Effector memory CD4-positive, alpha-beta T cell (primary cell): Measurements from ENCODE around the gene RIPK3.
A peak's percentile ranks its signal among the peaks of the same experiment; 100 is the strongest.

Experiments used
- DNase-seq, 3 donors: peaks; one replicate each; pipeline ENCODE4 v3.0.0-alpha.2; 2020
- H3K27ac ChIP-seq: 2 replicates; pipeline ENCODE4 v1.7.0; 2013; ENCODE audit warnings: mild to moderate bottlenecking, low read length, moderate library complexity; ENCODE audit not compliant: insufficient read depth, poor library complexity, severe bottlenecking
- H3K27me3 ChIP-seq: replicated peaks from 2 replicates; pipeline ENCODE4 v1.7.0; 2013; ENCODE audit warnings: mild to moderate bottlenecking, low read length; ENCODE audit not compliant: insufficient read depth, control insufficient read depth, poor library complexity, severe bottlenecking
- H3K36me3 ChIP-seq: 2 replicates; pipeline ENCODE4 v1.7.0; 2013; ENCODE audit warnings: mild to moderate bottlenecking, low read length, moderate library complexity; ENCODE audit not compliant: control insufficient read depth, insufficient read depth
- H3K4me1 ChIP-seq: 2 replicates; pipeline ENCODE4 v1.7.0; 2013; ENCODE audit warnings: low read length, mild to moderate bottlenecking; ENCODE audit not compliant: control insufficient read depth, insufficient read depth, poor library complexity, severe bottlenecking
- H3K4me3 ChIP-seq: 2 replicates; pipeline ENCODE4 v1.7.0; 2013; ENCODE audit warnings: low read length, low read depth, mild to moderate bottlenecking; ENCODE audit not compliant: insufficient read depth, poor library complexity, severe bottlenecking
- H3K9me3 ChIP-seq: 2 replicates; pipeline ENCODE4 v1.7.0; 2013; ENCODE audit warnings: mild to moderate bottlenecking, low read length, moderate library complexity; ENCODE audit not compliant: control insufficient read depth

Gene RIPK3

DNA sequence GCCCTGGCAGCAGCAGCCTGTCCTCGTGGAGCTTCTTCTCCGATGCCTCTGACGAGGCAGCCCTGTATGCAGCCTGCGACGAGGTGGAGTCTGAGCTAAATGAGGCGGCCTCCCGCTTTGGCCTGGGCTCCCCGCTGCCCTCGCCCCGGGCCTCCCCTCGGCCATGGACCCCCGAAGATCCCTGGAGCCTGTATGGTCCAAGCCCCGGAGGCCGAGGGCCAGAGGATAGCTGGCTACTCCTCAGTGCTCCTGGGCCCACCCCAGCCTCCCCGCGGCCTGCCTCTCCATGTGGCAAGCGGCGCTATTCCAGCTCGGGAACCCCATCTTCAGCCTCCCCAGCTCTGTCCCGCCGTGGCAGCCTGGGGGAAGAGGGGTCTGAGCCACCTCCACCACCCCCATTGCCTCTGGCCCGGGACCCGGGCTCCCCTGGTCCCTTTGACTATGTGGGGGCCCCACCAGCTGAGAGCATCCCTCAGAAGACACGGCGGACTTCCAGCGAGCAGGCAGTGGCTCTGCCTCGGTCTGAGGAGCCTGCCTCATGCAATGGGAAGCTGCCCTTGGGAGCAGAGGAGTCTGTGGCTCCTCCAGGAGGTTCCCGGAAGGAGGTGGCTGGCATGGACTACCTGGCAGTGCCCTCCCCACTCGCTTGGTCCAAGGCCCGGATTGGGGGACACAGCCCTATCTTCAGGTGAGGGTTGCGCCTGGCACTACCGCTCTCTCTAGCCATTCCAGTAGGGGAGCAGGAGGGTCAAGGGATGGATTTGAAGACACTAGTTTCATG lies 30.3 kb upstream of the RIPK3 start:
- no peaks in the 10 kb centered on the region for H3K9me3 ChIP-seq
- H3K4me3 ChIP-seq: no peak overlapping the region
- peaks cover 34% of the 10 kb centered on the region for H3K27me3 ChIP-seq
- peaks cover 36% of the 10 kb centered on the region for H3K4me1 ChIP-seq
- H3K27ac ChIP-seq: no peak overlapping the region
- no peaks in the 10 kb centered on the region for H3K36me3 ChIP-seq
- DNase-seq: no peak

DNA sequence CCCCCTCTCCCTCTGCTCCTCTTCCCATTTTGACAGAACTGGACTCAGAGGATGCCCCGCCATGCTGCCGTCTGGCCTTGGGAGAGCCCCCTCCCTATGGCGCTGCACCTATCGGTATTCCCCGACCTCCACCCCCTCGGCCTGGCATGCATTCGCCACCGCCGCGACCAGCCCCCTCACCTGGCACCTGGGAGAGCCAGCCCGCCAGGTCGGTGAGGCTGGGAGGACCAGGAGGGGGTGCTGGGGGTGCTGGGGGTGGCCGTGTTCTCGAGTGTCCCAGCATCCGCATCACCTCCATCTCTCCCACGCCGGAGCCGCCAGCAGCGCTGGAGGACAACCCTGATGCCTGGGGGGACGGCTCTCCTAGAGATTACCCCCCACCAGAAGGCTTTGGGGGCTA lies 29.7 kb upstream of the RIPK3 start:
- H3K9me3 ChIP-seq: no peaks in the 10 kb centered on the region
- no peak for DNase-seq
- no peak overlapping the region for H3K4me3 ChIP-seq
- H3K36me3 ChIP-seq: no peaks in the 10 kb centered on the region
- peaks cover 34% of the 10 kb centered on the region for H3K27me3 ChIP-seq
- H3K27ac ChIP-seq: no peak overlapping the region
- H3K4me1 ChIP-seq: peaks cover 36% of the 10 kb centered on the region

DNA sequence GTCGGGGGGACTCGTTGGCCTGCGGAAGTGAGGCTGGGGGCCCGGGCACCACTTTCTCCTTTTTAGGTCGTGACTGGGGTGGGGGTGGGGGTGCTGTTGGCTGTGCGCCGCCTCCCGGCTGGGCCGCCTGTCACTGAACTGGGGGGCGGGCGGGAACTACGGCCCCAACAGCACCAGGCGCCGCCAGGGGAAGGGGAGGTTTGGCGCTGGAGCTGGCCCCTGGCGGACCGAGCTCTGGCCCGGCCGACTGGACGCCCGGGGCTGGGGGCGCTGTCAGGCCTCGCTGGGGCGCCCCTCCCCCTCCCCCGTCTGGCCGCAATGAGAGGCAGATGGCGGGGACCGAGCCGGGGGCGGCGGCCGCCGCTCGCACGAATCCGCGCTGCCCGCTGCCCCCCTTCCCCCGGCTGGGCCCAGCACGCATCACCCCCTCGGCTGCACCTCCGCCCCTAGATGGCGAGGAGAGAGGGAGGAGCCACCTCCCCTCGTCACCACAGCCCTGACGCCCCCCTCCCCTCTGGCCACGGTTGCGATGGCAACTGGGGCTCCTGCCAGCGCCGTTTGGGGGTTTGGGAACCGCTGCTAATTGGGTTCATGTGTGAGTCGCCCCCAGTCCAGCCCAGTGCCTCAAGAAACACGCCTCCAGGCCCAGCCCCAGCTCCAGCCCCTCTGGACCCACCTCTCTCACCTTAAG lies 28.9 kb upstream of the RIPK3 start:
- Histone ChIP-seq H3K4me1 (peaks cover 36% of the 10 kb centered on the region), H3K9me3 (no peaks in the 10 kb centered on the region), H3K4me3 (peak overlapping the region; percentile 11), H3K36me3 (no peaks in the 10 kb centered on the region), H3K27me3 (peaks cover 40% of the 10 kb centered on the region), H3K27ac (no peak overlapping the region)
- DNase-seq: no peak

DNA sequence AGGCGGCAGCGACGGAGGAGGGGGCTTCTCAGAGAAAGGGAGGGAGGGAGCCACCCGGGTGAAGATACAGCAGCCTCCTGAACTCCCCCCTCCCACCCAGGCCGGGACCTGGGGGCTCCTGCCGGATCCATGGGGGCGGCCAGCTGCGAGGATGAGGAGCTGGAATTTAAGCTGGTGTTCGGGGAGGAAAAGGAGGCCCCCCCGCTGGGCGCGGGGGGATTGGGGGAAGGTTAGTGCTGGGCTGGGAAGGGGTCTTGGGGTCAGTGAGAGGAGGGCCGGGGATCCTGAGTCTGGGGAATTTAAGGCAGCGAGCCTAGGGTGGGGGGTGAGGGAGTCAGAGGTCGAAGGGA lies 28.4 kb upstream of the RIPK3 start:
- Histone ChIP-seq H3K27ac (no peak overlapping the region), H3K4me1 (peaks cover 36% of the 10 kb centered on the region), H3K27me3 (peaks cover 43% of the 10 kb centered on the region), H3K36me3 (no peaks in the 10 kb centered on the region), H3K9me3 (no peaks in the 10 kb centered on the region), H3K4me3 (peak overlapping the region; percentile 11)
- no peak for DNase-seq

DNA sequence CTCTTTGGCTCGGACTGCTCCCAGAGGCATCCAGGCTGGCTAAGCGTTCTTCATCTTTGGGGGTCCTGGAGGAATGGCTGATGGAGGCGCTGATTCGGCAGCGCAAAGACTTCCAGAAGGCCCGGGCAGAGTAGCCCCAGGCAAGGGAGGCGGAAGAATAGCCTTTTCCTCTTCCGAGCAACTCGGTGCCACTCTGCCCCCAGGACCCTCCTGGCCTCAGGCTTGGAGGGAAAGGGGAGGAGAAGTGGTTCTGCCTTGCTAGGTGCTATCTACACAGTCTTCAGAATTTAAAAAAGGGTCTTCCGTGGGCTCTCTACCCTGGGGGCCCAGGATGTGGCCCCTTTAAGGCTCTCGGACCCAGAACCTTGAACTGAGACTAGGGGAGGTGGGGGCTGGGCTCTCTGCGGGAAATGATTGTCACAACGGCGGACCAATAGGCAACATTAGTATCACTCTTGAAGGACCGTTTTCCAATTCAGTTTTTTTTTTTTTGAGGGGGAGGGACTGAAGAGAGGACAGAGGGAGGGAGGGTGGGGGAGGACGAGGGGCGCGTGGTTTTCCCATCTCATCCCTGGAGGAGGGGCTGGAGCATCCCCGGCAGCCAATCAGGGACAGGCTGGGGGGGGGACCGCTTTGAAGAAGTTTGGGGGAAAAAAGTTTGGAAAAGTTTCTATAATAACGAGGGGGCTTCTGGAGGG lies 27.9 kb upstream of the RIPK3 start, which contains the start of gene NFATC4:
TSS of gene NFATC4 (plus strand) at position 671 of the 698 bp plus-strand sequence. CDS start 157 bp downstream, outside the sequence.
- no peaks in the 10 kb centered on the region for H3K36me3 ChIP-seq
- H3K27me3 ChIP-seq: peaks cover 43% of the 10 kb centered on the region
- no peak within 1 kb of the TSS for H3K27ac ChIP-seq
- no peak for DNase-seq
- H3K4me1 ChIP-seq: peaks cover 36% of the 10 kb centered on the region
- H3K4me3 ChIP-seq: peak within 1 kb of the TSS; percentile 44
- no peaks in the 10 kb centered on the region for H3K9me3 ChIP-seq

DNA sequence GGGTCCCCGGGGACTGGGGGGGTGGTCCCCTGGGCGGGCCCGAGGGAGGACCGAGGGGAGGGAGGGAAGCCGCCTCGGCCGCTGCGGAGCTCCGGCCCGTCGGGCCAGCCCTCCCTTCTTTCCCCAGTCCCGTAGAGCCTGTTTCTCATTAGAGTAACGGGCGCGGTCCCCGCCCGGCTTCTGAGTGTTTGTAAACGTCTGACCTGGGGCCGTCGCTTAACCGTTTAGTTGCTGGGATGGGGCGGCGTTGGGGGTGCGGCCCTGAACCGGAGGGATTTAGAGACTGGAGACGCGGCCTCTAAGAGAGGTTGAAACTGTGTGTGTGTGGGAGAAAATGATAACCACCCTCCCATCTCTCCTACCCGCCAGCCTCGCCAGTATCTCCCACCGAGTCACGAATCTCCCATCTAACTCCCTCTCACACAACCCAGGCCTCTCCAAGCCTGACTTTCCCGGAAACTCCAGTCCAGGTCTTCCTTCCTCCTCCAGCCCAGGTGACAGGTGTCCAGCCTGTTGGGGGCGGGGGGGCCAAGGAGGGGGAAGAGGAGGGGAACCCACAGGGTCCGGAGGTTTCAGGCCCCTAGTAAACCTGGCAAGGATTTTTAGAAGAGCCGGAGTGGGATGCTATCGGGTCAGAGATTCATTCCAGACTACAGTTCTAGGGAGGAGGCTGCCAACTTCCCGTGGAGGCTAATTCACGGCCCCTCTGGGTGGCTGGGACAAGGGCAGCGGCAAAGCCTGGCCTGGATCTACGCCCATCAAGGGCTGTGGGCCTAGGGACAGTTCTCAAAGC lies 27.1 kb upstream of the RIPK3 start:
- Histone ChIP-seq H3K36me3 (no peaks in the 10 kb centered on the region), H3K27me3 (peaks cover 43% of the 10 kb centered on the region), H3K4me1 (peaks cover 36% of the 10 kb centered on the region), H3K4me3 (peak overlapping the region; percentile 44), H3K9me3 (no peaks in the 10 kb centered on the region), H3K27ac (no peak overlapping the region)
- no peak for DNase-seq

DNA sequence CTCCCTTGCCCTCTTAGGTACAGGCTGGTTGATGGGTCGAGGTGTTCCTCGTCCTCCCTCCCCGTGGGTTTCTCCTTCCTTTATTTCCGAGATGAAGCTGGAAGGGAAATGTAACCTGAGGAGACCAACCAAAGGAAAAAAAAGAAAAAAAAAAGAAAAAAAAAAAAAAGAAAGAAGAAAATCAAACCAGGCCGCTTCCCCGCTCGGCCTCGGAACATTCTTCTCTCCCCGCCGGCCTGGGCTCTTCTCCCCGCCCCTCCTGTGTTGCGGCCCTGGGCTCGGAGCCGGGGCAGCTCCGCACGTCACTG lies 26.6 kb upstream of the RIPK3 start:
- Histone ChIP-seq H3K27ac (no peak overlapping the region), H3K4me3 (peak overlapping the region; percentile 44), H3K9me3 (no peaks in the 10 kb centered on the region), H3K36me3 (no peaks in the 10 kb centered on the region), H3K27me3 (peaks cover 43% of the 10 kb centered on the region), H3K4me1 (peaks cover 36% of the 10 kb centered on the region)
- no peak for DNase-seq

DNA sequence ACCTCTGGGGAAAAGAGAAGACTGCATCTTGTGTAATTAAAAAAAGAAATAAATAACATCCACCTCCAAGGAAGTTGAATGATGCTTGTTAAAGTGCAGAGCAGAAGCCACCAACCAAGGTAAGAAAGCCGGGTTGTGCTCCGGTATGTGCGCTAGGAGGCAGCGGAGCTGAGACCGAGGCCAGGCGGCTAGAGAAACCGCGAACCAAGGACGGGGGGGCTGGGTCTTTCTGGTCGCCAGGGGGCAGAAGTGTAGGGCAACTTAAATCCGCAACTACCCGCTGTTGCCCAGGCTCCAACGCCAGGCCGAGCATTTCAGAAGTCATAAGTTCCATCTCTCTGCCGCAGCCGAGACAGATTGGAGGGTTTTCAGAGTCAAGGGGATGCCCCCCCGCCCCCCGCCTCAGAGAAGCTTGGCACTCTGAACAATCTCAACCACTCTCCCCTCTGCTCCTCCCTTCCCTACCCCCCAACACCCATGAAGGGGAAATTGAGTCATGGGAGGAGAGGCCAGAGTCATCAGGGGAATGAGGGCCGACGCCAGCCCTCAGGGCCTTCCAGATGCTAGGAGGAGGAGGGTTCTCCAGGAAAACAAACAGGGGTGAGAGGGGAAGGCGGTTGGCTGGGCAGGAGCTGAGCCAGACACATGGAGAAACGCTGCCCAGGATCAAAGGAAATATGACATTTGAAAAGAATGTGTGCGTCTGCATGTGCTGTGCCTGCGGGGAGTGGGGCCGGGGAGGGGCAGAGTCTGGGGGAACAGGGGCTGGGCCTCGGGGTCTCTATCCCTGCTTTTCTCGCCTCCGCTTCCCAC lies 26.0 kb upstream of the RIPK3 start:
- no peaks in the 10 kb centered on the region for H3K9me3 ChIP-seq
- H3K4me1 ChIP-seq: peaks cover 36% of the 10 kb centered on the region
- no peaks in the 10 kb centered on the region for H3K36me3 ChIP-seq
- H3K27ac ChIP-seq: no peak overlapping the region
- H3K4me3 ChIP-seq: peak overlapping the region; percentile 44
- DNase-seq: peak; percentile 21 to 47 (median 21)
- peaks cover 43% of the 10 kb centered on the region for H3K27me3 ChIP-seq

DNA sequence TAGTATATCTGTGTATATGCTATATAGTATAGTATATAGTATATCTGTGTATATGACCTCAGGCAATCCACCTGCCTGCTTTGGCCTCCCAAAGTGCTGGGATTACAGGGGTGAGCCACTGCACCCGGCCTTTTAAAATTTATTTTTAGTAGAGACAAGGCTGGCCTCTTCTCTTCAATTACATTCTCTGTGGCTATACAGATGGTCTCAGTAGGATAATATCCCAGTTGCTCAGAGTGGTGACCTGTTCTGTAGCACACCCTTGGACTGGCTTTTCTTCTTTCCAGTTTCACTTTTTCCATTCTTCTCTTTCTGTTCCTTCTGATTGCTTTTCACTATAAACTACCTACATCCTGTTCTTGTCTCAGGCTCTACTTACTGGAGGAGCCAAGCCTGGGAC lies 25.1 kb upstream of the RIPK3 start:
- Histone ChIP-seq H3K27me3 (peaks cover 43% of the 10 kb centered on the region), H3K4me1 (peaks cover 36% of the 10 kb centered on the region)
- no peak for DNase-seq

More for the DNA sequence above, 25.1 kb upstream of the RIPK3 start:
- no peaks in the 10 kb centered on the region for H3K36me3 ChIP-seq
- no peak overlapping the region for H3K4me3 ChIP-seq
- no peaks in the 10 kb centered on the region for H3K9me3 ChIP-seq
- H3K27ac ChIP-seq: no peak overlapping the region
